Mesenteric fat pad (tissue), 1 donor: ENCODE data around the gene CYB561D2. TPM values are rescaled to one million over a fixed set of nuclear protein-coding genes. Genes with fewer than 3 reads are reported as not detected.

ENCODE experiments used
- DNase-seq: peaks from one replicate; pipeline ENCODE4 v3.0.0-alpha.2; 2020; ENCODE audit warnings: low spot score
- total RNA-seq: library from RNA; stranded (reverse); fragmentation: NEBNext Ultra II Directional; extraction: Animal tissue kit (Norgen Biotek cat#: 25700); gene quantifications from one replicate; pipeline ENCODE4 v1.2.1, GENCODE V29; 2021
- donor health status: DM: yes; HTN: yes; CAD: no.

CYB561D2 gene
- total RNA-seq, 1 donor from 2014 or later, result 18.1 TPM

DNA sequence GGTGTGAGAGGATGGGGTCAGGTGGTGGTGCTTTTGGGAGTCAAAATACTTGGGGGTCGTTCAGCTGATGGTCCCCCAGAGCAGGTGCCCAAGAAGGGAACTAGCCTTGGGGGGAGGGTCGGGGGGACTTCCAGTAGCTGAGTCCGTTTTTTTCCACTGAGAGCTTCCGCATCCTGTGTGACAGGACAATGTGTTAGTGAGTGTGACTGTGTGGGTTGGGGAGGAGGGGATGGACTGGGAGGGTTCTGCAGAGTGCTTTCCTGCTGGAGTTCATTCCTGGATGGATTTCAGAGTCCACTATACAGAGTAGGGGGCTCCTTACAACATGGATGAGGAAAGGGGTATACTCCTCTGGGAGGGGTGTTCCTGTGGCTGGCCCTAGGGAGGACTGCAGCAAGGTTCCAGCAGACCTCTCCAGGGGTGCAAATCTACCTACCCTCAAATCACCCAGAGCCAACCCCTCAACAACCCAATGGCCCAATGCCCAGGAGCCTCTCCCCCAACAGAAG is 27.5 kb upstream of the CYB561D2 start:
- no peak for DNase-seq

DNA sequence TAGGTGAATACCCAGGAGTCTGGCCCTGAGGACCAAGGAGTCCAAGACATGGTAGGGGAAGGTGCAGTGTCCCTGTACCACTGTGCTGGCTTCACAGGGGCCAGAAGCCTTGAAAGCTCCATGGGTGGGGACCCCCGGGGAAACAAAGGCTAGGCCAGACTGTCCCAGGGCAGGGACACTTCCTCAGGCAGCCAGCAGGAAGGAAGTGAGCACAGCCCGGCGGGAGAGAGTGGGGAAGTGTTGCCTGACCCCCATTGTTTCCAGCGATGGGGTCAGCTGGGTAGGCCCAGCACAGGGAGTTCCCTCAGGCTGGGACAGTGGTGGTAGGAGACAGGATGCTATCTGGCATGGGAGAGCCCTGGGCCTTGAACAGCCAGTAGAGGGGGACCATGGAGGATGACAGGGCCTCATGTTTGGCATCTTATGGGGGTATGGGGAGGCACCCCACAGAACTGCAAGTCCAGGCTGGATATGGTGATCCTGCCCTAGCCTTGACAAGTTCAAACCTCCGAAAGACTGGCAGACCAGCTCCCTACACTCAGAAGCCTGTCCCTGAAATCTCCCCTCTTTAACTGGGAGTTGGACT is 27.0 kb upstream of the CYB561D2 start:
- DNase-seq, result no peak

DNA sequence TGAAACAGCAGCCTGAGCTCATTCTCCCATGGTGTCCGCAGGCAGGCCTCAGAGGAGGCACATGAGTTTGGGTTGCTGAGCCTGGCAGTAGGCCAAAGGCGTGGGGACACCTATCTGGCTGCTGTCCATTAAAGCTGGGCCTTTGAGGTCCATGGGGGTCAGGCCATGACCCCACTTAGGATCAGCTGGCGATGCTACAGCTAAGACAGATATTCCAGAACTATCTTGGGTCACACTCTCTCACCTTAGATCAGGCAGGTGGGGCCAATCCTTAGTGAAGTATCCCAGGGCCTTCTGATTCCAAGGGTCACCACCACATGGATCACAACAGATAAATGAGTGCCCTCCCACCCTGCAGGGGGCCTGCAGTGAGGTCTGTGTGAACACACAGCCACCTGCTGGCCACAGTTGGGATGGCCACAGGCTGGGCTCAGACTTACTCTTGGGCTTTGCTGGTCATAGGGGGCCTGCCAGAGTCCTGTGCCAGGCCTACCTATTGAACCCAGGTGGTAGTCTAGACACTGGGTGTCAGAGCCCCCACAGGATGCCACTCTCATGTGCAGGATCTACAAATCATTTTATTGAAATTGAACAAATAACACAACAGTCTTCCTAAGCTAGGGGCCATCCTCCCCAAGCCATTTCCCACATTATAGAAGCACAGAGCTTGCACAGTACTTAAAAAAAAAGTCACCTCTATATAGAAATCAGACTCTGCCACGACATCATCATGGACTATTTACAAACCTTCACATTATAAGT is 26.1 kb upstream of the CYB561D2 start:
- no peak for DNase-seq

DNA sequence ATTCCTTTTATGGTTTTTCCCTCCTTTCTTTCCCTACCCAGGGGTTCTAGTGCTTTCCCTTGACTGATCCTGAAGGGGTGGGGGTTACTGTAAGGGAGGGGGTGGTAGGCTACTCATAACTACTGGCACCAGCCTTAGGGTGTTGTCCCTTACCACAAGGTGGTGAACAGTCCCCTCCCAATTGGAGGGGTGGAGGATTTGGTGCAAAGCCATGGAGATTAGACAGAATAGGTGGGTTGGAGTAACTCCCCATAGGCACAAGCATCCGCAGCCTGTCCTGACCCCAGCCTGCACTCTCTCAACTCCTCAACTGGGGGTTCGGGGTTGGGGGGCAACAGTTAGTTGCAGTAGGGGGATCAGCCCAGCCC is 25.6 kb upstream of the CYB561D2 start:
- no peak for DNase-seq

- DNase-seq, result no peak
Measured at GRCh38 chr3:50325497-50326181, 25.0 kb upstream of the CYB561D2 start.

DNA sequence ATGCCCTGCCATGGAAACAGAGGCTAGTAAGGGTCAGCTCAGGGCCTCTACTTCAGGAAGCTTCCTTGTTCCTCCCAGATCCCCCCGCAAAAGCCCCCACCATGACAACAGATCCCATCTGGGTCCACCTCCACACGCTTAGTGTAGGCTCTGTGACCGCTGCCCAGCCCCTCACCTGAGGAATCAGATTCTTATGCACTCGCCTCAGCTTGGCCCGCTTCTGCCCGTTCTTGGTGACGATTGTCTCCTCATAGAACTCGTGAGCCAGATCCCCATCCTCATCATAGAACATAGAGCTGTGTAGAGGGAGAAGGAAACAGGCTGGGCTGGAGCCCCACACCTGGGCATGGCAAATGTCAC is 24.5 kb upstream of the CYB561D2 start:
- DNase-seq, result no peak

DNA sequence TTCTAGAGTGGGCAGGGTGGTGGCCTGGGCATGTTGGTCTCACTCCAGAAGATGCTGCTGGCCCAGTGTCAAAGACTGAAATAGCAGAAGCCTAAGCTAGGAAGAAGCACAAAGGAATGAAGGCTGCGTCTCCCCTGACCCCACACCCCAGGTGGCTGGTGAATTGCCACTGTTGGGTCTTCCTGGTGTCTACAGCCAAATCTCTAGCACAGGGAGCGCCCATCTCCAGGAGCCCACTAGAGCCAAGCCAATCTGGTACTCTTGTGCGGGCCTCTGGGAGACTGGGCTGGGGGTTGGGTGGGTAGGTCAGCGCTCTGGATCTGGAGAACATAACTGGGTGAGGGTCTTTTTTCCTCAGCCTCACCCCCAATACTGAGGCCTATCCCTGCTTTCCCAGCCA is 23.5 kb upstream of the CYB561D2 start:
- no peak for DNase-seq

GRCh38 chr3:50327943-50328691 is 22.5 kb upstream of the CYB561D2 start, which contains the start of gene TUSC2:
Gene TUSC2 (minus strand): TSS chr3:50328223. CDS start chr3:50328099, 124 bp downstream.
- peak; percentile 98 for DNase-seq

- DNase-seq, result no peak
Measured at GRCh38 chr3:50330330-50330729, 20.3 kb upstream of the CYB561D2 start.

DNA sequence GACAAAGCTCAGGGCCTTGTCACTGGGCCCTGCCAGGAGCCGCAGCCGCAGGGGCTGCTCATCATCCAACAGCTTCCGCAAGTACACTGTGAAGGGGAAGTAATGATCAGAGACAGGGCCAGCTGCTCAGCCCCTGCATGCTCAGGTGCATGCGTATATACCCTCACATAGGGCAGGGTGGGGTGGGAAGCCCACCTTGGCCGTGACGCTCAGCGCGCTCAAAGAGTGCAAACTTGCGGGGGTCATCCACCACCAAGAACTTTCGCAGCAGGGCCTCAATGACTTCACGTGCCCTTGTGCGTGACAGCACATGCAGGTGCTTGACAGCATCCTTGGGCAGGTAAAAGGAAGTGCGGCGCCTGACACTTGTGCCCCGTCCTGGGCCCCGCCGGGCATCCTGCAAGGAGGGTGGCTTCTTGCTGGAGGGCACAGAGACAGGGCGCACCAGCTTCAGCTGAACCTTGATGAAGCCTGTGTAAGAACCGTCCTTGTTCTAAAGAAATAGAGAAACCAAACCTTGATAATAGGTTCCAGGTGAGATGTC is 19.2 kb upstream of the CYB561D2 start:
- DNase-seq, result no peak

GRCh38 chr3:50333744-50334328 is 16.8 kb upstream of the CYB561D2 start:
- DNase-seq, result no peak

DNA sequence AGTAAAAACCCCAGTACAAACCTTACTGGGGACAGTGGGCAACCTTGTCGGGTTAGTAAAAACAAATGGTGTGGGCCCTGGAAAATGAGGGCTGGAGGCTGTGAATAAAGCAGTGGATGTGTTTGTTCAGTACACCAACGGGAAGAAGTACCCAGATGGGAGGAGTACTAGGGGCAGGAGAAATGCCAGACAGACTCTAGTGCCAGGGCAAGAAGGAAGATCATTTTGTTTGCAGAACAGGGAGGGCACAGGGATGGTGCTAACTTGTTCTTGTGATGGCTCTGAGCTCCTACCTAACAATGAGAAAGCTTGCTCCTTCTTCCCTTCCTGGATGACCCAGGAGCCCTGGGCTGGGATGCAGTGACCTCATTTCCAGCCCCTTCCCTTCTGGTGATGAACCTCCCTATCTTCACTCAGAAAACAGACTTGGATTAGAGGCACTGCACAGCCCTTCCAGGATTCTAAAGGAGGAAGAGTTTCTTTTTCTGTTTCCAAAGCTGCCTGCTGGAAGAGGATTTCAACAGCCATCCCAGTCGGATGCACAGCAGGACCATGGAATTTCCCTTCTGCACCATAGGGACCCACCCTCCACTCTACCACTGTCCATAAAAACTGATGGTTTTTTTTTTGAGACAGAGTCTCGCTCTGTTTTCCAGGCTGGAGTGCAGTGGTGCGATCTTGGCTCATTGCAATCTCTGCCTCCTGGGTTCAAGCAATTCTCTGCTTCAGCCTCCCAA is 16.2 kb upstream of the CYB561D2 start:
- DNase-seq, result no peak

DNA sequence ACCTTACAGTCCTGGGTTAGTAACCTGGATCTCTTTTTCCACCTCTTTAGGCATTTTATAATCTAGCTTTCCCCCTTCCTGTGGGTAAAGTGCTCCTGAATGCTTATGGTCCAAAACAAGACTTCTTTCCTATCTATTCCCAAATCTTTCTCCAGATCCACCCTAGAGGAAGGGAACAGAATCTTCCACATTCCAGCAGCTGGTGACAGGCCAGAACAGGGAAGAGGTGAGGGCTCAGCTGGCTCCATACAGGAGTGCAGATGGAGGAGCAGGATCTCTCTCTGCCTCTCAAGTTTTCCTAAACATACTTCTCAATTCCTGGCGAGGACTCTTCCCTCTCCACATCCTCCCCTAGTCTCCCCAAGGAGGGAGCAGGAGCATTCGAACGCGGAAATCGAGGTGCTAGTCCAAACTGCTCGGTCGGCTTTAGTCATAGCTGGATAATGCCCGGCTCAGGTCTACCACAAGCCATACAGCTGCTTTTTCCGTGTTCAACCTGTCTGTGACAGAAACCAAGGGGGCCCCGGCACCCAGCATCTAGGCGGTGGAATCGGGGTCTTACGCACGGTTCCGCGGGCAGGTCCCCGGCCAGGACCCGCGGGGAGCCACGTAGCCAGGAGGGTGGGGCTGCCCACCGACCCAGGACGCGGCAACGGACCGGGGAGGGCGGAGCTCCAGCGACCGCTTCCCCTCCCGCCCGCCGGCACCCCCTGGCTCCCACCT is 14.0 kb upstream of the CYB561D2 start:
- no peak for DNase-seq

GRCh38 chr3:50337175-50337861 is 13.3 kb upstream of the CYB561D2 start:
- DNase-seq, result peak; percentile 99

DNA sequence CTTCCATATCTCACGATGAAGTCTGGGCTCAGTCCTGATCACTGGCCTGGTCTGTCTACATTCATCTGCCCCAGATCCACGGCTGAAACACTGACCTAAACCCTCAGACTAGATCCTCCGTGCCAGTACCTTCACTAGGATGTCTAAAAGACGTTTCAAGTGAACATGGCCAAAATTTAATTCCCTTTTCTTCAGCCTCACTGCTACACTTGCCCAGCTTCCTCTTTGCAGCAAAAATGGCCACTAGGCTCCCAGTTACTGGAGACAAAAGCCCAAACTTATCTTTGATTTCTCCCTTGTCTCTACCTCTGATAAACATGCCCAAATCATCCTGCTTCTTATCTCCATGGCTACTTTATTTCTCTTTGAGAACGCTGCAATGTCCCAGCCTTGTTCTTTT is 11.7 kb upstream of the CYB561D2 start:
- no peak for DNase-seq

GRCh38 chr3:50339485-50340146 is 11.0 kb upstream of the CYB561D2 start:
- no peak for DNase-seq

GRCh38 chr3:50340147-50340447 is 10.6 kb upstream of the CYB561D2 start:
- no peak for DNase-seq
